ENCODE measurements around the gene FAM200B.

Gene FAM200B

DNA sequence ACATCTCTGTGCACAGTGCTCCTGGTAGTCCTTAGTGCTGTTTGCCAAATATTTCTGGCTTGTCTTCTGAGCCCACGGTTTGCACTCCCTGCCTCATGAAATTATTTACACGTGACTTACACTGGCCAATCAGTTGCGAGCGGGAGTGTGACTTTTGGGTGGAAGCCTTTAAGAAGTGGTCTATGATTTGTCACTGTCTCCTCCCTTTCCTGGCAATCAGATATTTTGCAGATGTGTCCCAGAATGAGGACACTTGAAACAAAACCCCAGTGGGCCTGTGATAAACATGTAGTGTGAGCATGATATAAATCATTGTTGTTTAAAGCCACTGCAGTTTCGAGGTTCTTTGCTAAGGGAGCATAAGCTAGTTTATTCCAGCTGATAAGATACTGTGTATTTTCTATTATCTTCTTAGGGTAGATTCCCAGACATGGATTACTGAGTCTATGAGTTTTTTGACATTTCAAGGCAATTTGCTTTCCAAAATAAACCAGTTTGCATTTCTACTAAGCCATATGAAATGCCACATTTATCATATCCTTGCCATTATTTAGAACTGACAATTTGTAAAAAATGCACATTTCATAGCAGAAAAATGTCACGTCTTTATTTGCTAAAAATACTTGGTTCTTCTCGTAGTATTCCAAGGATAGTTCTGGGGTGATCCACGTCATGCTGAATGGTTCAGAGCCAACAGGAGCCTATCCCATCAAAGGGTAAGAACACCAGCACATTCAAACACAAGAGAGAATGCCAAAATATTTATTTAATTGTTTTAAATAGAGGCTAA, 33.2 kb downstream of the FAM200B start:
- TF ChIP-seq, protein P1, sequence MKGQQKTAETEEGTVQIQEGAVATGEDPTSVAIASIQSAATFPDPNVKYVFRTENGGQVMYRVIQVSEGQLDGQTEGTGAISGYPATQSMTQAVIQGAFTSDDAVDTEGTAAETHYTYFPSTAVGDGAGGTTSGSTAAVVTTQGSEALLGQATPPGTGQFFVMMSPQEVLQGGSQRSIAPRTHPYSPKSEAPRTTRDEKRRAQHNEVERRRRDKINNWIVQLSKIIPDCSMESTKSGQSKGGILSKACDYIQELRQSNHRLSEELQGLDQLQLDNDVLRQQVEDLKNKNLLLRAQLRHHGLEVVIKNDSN (IDR thresholded peaks at IDR 0.05) = peak; percentile 49
- no peak for TF ChIP-seq CEBPB (IDR thresholded peaks at IDR 0.05)
- TF ChIP-seq, protein P2, sequence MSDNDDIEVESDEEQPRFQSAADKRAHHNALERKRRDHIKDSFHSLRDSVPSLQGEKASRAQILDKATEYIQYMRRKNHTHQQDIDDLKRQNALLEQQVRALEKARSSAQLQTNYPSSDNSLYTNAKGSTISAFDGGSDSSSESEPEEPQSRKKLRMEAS (IDR thresholded peaks at IDR 0.05) = no peak
- TF ChIP-seq EGR1 (IDR thresholded peaks at IDR 0.05) = no peak
- TF ChIP-seq CREB1 (IDR thresholded peaks at IDR 0.05; ENCODE audit: low read depth) = no peak
- no peak for TF ChIP-seq YY1 (IDR thresholded peaks at IDR 0.05; ENCODE audit: low read depth)

DNA sequence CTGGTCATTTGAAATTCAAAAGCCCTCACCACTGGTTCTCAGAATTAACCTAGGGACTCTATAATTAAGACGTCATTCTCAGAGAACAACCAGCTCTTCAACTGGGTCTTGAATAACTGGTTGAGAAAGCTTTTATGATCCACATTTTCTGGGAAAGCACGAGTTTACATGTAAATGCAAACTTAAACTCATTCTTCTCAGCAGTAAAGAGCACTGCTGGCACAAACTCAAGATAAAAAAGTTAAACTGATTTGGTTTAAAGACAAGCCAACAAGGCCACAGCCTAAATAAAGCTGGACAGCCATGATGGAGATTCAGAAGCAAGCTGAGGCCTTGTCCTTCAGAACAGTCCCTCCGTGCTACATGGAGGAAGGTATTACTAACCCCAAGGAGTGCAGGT, 34.5 kb downstream of the FAM200B start:
- no peak for TF ChIP-seq ZBTB7A (IDR thresholded peaks at IDR 0.05; ENCODE audit: low read depth)
- no peak for TF ChIP-seq RAD21 (IDR thresholded peaks at IDR 0.05; ENCODE audit: low read depth)
- no peak for TF ChIP-seq EP300 (IDR thresholded peaks at IDR 0.05; ENCODE audit: borderline replicate concordance)
- TF ChIP-seq TCF12 (IDR thresholded peaks at IDR 0.05; ENCODE audit: low read depth) = no peak
- no peak for TF ChIP-seq NFIC (IDR thresholded peaks at IDR 0.05)
- no peak for TF ChIP-seq YY1 (IDR thresholded peaks at IDR 0.05; ENCODE audit: low read depth)
- no peak for TF ChIP-seq CEBPB (IDR thresholded peaks at IDR 0.05)
- TF ChIP-seq TAF1 (IDR thresholded peaks at IDR 0.05; ENCODE audit: low read depth) = no peak

DNA sequence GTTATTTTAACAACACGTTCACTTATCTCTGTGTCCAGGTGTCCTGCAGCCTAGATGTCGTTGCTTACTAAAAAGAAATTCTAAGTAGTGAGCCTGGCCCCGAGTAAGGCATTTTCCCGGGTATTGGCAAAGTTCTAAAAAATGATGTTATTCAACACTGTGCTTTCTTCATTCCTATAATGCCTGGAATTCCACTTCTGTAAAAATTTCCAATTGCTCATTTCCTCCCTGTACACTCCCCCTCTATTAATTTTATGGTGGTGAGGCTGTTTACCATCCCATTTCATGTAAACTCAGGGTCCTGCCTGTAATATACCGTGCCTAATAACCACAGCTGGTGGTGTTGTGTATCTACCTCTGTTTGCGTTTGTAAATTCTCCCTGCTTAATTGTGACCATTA, 35.5 kb downstream of the FAM200B start:
- TF ChIP-seq EP300 (IDR thresholded peaks at IDR 0.05; ENCODE audit: borderline replicate concordance) (peak; percentile 61; the same call in 1 of the 2 replicates), TEAD4 (IDR thresholded peaks at IDR 0.05) (peak; percentile 75), ZBTB7A (IDR thresholded peaks at IDR 0.05; ENCODE audit: low read depth) (no peak), NFIC (IDR thresholded peaks at IDR 0.05) (no peak), YY1 (IDR thresholded peaks at IDR 0.05; ENCODE audit: low read depth) (no peak)
- TF ChIP-seq, protein P1 (IDR thresholded peaks at IDR 0.05) = no peak
- TF ChIP-seq, protein P3, sequence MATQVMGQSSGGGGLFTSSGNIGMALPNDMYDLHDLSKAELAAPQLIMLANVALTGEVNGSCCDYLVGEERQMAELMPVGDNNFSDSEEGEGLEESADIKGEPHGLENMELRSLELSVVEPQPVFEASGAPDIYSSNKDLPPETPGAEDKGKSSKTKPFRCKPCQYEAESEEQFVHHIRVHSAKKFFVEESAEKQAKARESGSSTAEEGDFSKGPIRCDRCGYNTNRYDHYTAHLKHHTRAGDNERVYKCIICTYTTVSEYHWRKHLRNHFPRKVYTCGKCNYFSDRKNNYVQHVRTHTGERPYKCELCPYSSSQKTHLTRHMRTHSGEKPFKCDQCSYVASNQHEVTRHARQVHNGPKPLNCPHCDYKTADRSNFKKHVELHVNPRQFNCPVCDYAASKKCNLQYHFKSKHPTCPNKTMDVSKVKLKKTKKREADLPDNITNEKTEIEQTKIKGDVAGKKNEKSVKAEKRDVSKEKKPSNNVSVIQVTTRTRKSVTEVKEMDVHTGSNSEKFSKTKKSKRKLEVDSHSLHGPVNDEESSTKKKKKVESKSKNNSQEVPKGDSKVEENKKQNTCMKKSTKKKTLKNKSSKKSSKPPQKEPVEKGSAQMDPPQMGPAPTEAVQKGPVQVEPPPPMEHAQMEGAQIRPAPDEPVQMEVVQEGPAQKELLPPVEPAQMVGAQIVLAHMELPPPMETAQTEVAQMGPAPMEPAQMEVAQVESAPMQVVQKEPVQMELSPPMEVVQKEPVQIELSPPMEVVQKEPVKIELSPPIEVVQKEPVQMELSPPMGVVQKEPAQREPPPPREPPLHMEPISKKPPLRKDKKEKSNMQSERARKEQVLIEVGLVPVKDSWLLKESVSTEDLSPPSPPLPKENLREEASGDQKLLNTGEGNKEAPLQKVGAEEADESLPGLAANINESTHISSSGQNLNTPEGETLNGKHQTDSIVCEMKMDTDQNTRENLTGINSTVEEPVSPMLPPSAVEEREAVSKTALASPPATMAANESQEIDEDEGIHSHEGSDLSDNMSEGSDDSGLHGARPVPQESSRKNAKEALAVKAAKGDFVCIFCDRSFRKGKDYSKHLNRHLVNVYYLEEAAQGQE (IDR thresholded peaks at IDR 0.05; ENCODE audit: low read depth) = no peak

DNA sequence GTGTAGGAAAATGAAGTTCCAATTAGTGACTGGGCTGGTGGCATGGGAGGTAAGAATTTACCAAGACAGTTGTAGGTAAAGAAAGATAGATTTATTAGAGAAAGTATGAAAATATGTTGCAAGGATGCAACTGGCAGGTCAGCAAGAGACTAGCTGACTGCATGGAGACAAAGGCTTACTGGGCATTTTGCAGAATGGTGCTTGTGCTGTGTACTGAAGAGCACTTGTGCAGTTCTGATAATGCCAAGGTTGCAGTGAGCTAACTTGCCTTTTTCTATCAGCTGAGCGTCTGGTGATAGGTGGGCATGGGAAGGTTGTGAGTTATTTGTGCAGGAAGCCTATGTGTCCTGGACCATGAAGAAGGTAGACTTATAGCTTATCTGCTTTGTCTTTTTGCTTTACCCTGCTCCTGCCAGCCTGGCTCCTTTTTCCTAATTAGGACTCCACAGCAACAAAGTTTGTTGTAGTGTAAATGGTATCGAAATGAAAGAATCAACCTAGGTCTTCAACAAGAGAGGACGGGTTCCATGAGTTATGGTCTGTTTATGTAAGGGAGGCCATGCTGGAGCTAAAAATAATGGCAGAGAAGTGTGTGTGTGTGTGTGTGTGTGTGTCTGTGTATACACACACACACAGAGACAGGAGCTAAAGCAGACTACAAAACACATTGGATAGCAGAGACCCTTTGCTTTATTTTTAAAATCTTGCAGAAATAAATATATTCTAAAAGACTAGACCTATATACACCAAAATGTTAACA, 36.2 kb downstream of the FAM200B start:
- no peak for TF ChIP-seq RAD21 (IDR thresholded peaks at IDR 0.05; ENCODE audit: low read depth)
- TF ChIP-seq, protein P2 (IDR thresholded peaks at IDR 0.05) = no peak
- no peak for TF ChIP-seq TAF1 (IDR thresholded peaks at IDR 0.05; ENCODE audit: low read depth)
- no peak for TF ChIP-seq CREB1 (IDR thresholded peaks at IDR 0.05; ENCODE audit: low read depth)
- no peak for TF ChIP-seq ZBTB7A (IDR thresholded peaks at IDR 0.05; ENCODE audit: low read depth)
- TF ChIP-seq CEBPB (IDR thresholded peaks at IDR 0.05) = no peak
- no peak for TF ChIP-seq EP300 (IDR thresholded peaks at IDR 0.05; ENCODE audit: borderline replicate concordance)

DNA sequence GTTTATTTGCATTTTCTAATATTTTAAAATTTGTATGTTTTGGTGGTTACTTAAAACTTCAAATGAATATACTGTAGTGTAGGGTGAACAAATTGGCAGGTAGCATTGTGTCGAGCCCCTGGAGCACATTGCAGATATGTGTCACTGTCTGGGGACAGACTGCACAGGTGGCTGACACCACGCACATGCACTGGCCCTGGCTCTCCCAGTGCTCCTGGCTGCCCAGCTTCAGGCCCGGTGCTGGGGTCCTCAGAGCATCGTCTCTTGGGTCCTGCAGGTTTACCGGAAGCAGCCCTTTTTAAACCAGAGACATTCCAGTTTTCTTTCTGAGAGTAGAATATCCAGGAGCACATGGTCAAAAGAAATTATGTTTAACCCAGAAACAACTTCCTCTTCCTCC, 36.8 kb downstream of the FAM200B start:
- TF ChIP-seq NFIC (IDR thresholded peaks at IDR 0.05) = no peak
- no peak for TF ChIP-seq RAD21 (IDR thresholded peaks at IDR 0.05; ENCODE audit: low read depth)
- no peak for TF ChIP-seq TAF1 (IDR thresholded peaks at IDR 0.05; ENCODE audit: low read depth)
- TF ChIP-seq CEBPB (IDR thresholded peaks at IDR 0.05) = no peak

DNA sequence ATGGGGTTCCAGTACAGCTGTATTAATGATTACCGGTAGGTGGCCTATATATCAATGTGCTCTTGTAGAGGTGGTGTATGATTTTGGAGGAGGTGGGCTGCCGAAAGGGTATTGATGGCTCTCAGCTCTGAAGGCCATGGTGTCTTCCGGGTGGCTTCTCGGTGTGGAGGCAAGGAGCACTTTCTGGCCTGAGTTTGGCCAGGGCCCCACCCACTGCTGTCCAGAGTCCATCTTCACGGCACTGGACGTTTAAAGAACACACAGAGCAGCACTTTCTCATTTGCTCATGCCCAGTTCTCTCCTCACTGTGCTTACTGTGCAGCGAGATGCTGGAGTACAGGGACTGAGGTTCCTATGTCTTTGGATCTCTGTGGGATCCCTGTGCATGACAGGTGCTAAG, 37.3 kb downstream of the FAM200B start:
- TF ChIP-seq NFIC (IDR thresholded peaks at IDR 0.05) (no peak), EGR1 (IDR thresholded peaks at IDR 0.05) (no peak), TAF1 (IDR thresholded peaks at IDR 0.05; ENCODE audit: low read depth) (no peak), CREB1 (IDR thresholded peaks at IDR 0.05; ENCODE audit: low read depth) (no peak), TEAD4 (IDR thresholded peaks at IDR 0.05) (no peak), EP300 (IDR thresholded peaks at IDR 0.05; ENCODE audit: borderline replicate concordance) (no peak), RAD21 (IDR thresholded peaks at IDR 0.05; ENCODE audit: low read depth) (no peak), ZBTB7A (IDR thresholded peaks at IDR 0.05; ENCODE audit: low read depth) (no peak)
- TF ChIP-seq, protein P1 (IDR thresholded peaks at IDR 0.05) = no peak
- TF ChIP-seq, protein P3 (IDR thresholded peaks at IDR 0.05; ENCODE audit: low read depth) = no peak
